A549 treated with AZD9567 at 1 μM for 4 hours (cell line): Measurements from ENCODE around the gene PROCR. TPM values are rescaled to one million over a fixed set of nuclear protein-coding genes. Genes with fewer than 3 reads are reported as not detected.

Source experiments
- total RNA-seq: library from RNA; stranded (reverse); fragments of 200-300 nt; extraction: Qiagen RNA extraction; gene quantifications from 5 replicates; pipeline ENCODE4 v1.2.3, GENCODE V29; 2022; ENCODE audit not compliant: insufficient read depth

The PROCR gene
- total RNA-seq, result 88.8 to 139 TPM (median 135 TPM) in 5 replicates

DNA sequence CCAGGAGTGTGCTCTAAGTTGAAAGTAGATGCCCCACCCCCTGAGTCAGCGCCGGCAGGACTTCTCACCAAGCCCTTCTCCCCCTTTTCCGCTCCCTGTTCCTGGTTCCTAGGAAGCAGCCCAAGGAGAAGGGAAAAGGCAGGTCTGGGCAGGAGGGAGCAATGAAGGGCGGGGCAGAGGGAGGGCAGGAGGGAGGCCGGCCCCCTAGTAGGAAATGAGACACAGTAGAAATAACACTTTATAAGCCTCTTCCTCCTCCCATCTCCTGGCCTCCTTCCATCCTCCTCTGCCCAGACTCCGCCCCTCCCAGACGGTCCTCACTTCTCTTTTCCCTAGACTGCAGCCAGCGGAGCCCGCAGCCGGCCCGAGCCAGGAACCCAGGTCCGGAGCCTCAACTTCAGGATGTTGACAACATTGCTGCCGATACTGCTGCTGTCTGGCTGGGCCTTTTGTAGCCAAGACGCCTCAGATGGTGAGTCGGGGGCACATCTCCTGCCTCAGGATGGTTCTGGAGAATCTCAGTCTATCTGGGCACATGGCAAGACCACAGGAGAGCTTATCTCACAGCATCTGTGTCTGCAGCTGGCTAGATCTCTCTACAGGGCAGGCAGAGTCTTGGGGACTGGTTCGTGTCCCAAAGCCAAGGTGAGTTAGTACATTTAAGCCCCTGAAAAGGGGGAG, at the start of gene PROCR:
Gene PROCR (plus strand): TSS at position 320 of the 681 bp plus-strand sequence. CDS start 83 bp downstream, at position 403.

DNA sequence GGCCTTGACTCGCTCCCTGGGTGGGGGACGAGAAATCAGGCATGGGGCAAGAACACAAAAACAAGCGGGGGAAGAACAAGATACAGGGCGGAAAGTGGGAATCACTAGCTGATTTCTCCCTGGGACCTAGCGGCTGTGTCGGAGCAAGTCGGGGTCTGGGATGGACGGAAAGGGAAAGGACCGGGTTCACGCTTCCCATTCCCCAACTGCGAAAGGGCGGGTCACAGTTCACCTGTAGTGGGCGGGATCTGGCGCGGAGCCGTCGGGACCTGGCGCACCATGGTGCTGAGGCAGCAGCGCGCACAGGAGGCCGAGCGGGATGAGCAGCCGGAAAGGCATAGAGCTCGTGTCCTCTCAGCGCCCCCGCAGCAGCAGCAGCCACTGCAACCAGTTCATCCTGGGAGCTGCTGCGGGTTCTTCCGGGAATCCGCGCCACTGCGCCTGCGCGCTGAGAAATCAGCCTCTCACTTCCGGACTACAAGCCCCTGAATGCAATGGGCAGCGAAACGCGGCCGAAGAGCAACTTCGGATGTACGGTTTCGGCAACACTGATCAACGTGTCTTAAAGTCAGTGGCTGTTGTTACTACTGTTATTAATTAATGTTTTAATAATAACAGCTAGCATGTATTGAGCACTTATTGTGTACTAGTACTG, 24.8 kb upstream of the PROCR start, which contains the start of gene EDEM2:
Gene EDEM2 (minus strand): TSS at position 417 of the 655 bp plus-strand sequence. CDS start 78 bp downstream, at position 339.

DNA sequence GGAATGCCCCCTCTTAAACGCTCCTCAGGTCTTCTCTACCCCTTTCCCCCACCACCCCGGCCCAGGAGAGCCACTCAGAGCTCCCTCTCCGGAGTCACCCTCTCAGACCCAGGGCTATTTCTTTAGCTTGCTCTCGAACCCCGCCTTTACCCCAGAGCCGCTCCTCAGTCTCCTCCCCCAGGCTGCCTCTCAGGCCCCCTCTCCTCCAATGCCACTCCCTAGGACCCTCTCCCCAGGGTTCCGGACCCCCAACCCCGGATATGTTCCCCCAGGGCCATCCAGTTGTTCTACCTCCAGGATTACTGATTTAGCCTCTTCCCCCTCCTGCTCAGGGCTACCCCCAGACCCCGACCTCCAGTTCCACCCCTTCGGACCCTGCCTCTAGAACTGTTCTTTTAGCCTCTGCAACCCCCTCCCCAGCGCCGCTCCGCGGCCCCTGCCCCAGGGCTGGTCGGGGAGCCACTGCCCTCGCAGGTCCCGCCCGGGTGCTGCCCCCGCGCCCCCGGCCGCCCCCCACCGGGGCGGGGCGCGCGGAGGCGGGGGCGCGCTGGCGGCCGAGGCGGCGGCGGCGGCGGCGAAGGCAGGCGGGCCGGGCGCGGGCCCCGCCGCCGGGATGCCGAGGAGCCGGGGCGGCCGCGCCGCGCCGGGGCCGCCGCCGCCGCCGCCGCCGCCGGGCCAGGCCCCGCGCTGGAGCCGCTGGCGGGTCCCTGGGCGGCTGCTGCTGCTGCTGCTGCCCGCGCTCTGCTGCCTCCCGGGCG, 54.4 kb downstream of the PROCR start, which contains the start of gene MMP24:
Gene MMP24 (plus strand): TSS at position 565 of the 758 bp plus-strand sequence. CDS start 49 bp downstream, at position 614.

Other genes starting within 250 kb of the PROCR start
- gene GSS, start 216.3 kb upstream of the PROCR start, total RNA-seq, result 55.7 to 62.6 TPM (median 56.5 TPM) in 5 replicates
- gene MYH7B, start 216.2 kb upstream of the PROCR start, total RNA-seq, result 0.04 to 0.16 TPM (median 0.09 TPM) in 4 of 5 replicates, not detected in the other
- 57.3 to 64.6 TPM (median 60.9 TPM) in 5 replicates for gene TRPC4AP, start 79.3 kb upstream of the PROCR start, total RNA-seq
- gene EDEM2, start 24.7 kb upstream of the PROCR start, total RNA-seq, result 48.5 to 51.7 TPM (median 51.5 TPM) in 5 replicates
- gene MMP24, start 54.6 kb downstream of the PROCR start, total RNA-seq, result 19.0 to 25.4 TPM (median 22.6 TPM) in 5 replicates
- 52.8 to 90.9 TPM (median 79.8 TPM) in 5 replicates for gene MMP24OS, start 106.0 kb downstream of the PROCR start, total RNA-seq
- 416 to 436 TPM (median 422 TPM) in 5 replicates for gene EIF6, start 112.7 kb downstream of the PROCR start, total RNA-seq
- 0.02 to 0.06 TPM (median 0.05 TPM) in 4 of 5 replicates, not detected in the other for gene FAM83C, start 120.4 kb downstream of the PROCR start, total RNA-seq
- 27.0 to 69.2 TPM (median 28.8 TPM) in 5 replicates for gene UQCC1, start 239.9 kb downstream of the PROCR start, total RNA-seq